GM21825 (cell line): ENCODE data around the gene SMARCD2.
"Not testable (repeated sequence)": the region's sequence is repeated elsewhere in the genome, so short reads cannot be mapped to it uniquely, and the experiment has no call there.

Experiments used
- ATAC-seq: cut with Tn5 transposase; IDR thresholded peaks from one replicate; pipeline ENCODE4 v1.9.1; 2021; ENCODE audit warnings: mild to moderate bottlenecking, moderate library complexity; ENCODE audit not compliant: unreplicated experiment

The SMARCD2 gene

GRCh38 chr17:63853260-63853659 is 10.8 kb upstream of the SMARCD2 start:
- no peak for ATAC-seq

GRCh38 chr17:63850401-63850800 is 7.9 kb upstream of the SMARCD2 start:
- ATAC-seq, result no peak

DNA sequence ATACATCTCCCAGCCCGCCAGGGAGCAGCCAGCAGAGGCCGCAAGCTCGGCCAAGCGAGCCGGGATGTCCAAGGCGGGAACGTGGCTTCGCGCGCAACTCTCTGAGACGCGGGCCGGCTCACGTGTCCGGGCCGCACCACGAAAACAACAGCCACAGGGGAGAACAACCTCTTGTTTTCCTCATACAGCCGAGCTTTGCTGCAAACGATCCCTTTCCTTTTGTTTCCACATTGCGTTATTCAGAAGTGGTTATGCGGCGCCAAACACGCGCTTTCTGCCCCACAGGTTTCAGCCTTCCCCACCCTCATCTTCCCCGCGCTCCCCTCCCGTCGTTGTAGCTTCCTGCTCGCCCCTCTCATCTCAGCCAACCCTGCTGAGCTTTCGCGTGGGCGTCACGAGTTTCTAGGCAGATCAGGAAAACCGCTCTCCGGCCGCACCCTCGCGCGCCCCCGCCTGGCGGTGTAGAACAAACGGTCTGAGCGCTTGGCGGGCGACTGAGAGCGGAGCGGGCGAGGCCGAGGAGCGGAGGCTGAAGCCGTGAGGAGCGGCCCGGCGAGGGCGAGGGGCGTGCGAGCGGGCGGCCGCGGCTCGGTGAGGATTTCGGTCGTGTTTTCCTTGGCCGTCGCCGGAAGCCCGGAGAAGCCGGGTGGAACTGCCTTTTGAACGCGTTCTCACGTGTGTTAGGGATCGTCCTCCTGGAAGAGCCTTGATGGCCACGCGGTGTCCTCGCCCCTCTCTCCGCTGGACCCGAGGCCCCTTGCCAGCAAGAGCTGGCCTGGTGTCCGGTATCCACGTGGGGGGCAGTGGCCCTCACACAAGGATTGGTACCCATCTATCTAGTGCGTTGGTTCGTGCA is 6.6 kb upstream of the SMARCD2 start:
- ATAC-seq, result peak; percentile 81

- ATAC-seq, result no peak
Observed at GRCh38 chr17:63847525-63848249, 5.2 kb upstream of the SMARCD2 start.

DNA sequence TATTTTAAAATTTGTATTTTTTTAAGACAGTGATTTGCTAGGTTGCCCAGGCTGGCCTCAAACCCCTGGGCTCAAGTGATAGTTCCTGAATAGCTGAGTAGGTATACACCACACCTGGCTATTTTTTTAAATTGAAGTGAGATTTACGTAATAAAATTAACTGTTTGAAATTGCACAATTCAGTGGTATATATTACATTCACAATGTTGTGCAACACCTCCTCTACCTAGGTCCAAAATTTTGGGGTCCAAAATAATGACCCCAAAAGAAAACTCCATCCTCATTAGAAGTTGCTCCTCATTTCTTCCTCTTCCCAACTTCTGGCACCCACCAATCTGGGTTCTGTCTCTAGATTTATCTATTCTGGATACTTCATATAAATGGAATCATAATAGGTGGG is 3.0 kb upstream of the SMARCD2 start:
- ATAC-seq, result no peak

GRCh38 chr17:63843910-63844677 is 1.6 kb upstream of the SMARCD2 start:
- ATAC-seq, result no peak

DNA sequence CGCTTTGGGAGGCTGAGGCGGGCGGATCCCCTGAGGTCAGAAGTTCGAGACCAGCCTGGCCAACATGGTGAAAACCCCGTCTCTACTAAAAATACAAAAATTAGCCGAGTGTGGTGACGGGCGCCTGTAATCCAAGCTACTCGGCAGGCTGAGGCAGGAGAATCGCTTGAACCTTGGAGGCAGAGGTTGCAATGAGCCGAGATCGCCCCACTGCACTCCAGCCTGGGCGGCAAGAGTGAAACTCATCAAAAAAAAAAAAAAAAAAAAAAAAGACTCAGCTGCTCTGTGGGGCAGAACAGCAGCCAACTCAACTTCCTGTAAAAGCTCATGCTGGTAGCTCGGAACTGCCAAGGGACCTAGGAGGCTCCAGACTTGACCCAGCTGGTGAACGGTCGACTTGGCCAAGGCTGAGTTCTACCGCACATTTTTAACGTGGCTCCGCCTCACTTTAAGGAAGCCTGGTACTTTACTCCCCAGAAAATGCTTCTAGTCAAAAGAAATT is 953 bp upstream of the SMARCD2 start:
- not testable (repeated sequence) for ATAC-seq

GRCh38 chr17:63842173-63842539 is 329 bp downstream of the SMARCD2 start:
- peak; percentile 25 for ATAC-seq

DNA sequence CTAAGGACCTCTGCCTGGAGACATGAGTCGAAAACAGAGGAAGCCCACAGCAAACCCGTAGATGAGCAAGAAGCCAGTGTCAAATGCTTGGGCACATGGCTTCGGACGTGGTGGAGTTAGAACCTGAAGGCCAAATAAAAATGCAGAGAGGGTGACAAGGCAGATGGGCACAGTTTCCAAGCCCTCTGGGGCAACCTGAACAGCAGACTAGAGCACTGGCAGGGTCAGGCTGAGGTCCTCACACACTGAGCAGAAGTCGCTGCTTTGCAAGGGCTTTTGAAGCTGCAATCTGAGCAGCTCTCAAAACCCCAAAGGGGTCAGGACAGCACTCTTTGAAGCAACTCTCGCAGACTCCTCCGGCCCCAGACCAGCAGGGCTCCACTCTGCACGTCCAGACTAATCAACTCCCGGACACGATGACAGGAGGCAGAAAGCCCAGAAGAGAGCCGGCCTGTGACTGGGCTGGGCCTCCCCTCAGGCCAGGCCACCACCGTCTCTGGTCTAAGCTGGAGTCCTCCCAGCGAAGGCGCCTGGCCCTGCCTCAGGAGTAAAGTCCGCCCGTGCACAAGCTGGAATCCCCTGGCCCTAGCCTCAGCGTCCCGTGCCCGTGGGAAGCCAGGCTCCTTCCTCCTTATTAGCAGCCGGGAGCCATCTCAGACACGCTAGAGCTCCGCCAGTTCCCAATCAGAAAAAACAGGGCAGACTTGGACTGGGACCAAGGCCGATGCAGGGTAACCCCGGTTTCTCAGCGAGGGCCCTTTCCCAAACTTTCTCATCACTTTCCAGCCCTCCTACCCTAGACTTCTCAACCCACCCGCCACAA is 924 bp downstream of the SMARCD2 start:
- no peak for ATAC-seq

DNA sequence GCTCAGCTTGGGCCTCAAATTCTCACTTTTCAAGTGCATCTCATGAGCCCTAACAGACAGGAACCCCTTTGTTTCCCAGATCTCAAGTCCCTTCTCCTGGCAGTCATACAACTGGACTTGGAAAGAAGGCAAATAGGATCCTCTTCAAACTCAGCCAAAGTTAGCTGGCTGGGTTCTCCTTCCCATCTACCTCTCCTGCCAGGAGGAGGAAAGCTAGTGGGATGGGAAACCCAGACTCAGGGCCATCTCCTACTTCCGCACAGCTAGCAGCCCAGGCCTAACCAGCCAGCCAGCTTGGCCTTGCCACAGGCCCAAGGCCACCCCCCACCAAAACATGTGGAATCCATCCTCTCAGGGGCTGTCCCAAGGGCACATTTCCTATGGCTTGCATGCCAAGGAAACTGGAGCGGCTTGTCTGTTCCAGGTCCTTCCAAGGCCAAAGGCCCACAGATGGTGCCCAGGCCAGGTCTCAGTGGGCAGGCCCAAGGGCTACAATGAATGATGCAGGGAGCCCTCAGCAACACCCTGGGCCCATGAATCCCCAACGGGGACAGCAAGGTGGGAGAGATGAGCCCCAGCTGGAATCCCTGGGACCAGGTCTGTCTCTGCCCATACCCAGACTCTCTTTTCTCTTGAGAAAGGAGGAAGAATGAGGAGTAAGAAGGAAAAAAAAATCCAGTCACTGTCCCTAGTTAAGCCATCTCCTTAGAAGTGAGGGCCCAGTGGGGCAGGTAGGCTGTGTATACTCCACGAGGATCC is 1.7 kb downstream of the SMARCD2 start:
- no peak for ATAC-seq

DNA sequence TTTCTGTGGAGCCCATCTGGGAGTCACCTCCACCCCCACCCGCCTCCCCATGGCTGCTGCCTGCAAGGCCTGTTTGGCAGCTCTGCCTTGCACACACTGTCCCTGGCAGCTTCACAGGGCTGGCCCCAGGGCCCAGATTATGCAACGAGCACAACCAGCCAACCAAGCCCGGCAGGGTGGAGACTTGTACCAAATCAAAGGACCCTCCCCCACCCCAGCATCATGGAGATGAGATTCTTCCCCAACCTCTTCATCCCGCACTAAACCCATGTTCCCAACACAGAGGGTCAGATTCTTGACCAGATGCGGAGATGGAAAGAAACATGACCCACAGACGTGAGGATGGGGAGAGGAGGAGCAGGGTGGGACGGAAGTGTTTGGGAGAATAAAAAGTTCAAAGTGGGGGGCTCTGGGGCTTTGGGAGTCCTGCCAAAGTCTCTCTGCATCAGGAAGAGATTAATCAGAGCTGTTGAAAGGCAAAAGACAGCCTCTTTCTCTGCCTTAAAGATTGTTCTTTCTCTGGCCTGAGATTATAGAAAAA is 3.8 kb downstream of the SMARCD2 start:
- no peak for ATAC-seq

- no peak for ATAC-seq
Observed at GRCh38 chr17:63837962-63838600, 4.4 kb downstream of the SMARCD2 start.

DNA sequence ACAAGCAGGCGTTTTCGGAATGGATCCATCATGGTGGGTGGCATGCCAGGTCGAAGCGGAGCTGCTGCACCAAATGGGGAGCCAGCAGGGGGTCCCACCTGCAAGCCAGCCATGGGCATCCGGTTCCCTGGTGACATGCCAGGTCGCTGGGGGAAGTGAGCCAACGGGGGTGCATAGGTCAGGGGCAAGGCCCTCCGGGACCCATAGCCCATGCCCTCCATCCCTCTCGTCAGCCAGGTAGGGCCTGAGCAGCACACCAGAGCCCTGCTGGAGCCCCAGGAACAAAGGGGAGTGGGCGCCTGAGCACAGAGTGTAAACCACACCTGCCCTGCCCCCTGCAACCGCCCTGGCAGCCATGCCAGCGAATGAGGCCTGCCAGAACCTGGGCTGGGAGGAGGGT is 5.0 kb downstream of the SMARCD2 start:
- no peak for ATAC-seq

- ATAC-seq, result no peak
Observed at GRCh38 chr17:63836811-63837210, 5.7 kb downstream of the SMARCD2 start.

DNA sequence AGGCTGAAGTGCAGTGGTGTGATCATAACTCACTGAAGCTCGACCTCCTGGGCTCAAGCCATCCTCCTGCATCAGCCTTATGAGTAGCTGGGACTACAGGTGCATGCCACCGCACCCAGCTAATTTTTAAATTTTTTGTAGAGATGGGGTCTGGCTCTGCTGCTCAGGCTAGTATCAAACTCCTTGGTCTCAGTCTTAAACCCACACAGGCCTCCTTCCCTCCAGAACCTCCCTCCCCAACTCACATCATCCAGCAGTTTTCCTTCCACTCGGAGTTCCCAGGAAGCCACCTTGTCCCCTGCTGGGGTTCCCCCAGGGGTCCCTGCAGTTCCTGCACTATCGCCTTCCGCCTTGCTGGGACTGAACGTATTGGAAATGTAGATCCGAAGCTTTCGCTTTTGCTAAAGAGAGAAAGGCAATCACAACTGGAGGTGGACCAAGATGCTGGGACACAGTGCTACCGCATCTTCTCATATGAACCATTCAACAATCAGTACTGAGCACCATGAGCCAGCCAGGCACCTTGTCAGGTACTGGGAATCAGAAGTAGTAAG is 7.2 kb downstream of the SMARCD2 start:
- no peak for ATAC-seq

- no peak for ATAC-seq
Observed at GRCh38 chr17:63834431-63835166, 7.9 kb downstream of the SMARCD2 start.

GRCh38 chr17:63833741-63834373 is 8.6 kb downstream of the SMARCD2 start:
- no peak for ATAC-seq
